ENCODE measurements around the gene TUBA1C.

DNA sequence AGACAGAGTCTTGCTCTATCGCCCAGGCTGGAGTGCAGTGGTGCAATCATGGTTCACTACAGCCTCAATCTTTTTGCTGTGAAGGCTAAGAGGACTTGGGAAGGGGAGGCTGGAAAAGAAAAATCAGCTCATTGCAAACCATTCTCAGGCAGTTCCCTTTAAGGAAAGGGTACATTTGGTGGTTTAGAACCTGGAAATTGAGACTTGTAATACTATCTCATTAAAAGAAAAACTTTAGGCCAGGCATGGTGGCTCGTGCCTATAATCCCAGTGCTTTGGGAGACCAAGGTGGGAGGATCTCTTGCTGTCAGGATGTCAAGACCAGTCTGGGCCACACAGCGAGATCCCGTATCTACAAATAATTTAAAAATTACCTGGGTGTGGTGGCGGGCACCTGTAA lies 21.3 kb upstream of the TUBA1C start:
- TF ChIP-seq, protein P1, sequence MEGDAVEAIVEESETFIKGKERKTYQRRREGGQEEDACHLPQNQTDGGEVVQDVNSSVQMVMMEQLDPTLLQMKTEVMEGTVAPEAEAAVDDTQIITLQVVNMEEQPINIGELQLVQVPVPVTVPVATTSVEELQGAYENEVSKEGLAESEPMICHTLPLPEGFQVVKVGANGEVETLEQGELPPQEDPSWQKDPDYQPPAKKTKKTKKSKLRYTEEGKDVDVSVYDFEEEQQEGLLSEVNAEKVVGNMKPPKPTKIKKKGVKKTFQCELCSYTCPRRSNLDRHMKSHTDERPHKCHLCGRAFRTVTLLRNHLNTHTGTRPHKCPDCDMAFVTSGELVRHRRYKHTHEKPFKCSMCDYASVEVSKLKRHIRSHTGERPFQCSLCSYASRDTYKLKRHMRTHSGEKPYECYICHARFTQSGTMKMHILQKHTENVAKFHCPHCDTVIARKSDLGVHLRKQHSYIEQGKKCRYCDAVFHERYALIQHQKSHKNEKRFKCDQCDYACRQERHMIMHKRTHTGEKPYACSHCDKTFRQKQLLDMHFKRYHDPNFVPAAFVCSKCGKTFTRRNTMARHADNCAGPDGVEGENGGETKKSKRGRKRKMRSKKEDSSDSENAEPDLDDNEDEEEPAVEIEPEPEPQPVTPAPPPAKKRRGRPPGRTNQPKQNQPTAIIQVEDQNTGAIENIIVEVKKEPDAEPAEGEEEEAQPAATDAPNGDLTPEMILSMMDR (IDR thresholded peaks at IDR 0.05; ENCODE audit: insufficient read depth, low read length, poor library complexity, severe bottlenecking) = no peak
- TF ChIP-seq EZH2phosphoT487 (conservative IDR thresholded peaks at IDR 0.05; ENCODE audit: low read length) = no peak
